ENCODE measurements around the gene GARNL3.

GRCh38 chr9:127398275-127398647 lies 133.7 kb downstream of the GARNL3 start:
- no peak for TF ChIP-seq POLR2A (IDR thresholded peaks at IDR 0.05)
- TF ChIP-seq CTCF (IDR thresholded peaks at IDR 0.05): peak in 3 of 12 donors; percentile 1 to 3 (median 3)

Data from heart left ventricle (tissue), 13 donors.